Measurements from ENCODE around the gene UBA7. TPM values are rescaled to one million over a fixed set of nuclear protein-coding genes. Genes with fewer than 3 reads are reported as not detected.
"Not testable (repeated sequence)": the region's sequence is repeated elsewhere in the genome, so short reads cannot be mapped to it uniquely, and the experiment has no call there.

The UBA7 gene
- total and polyA plus RNA-seq, 2 of the 13 experiments (the other 11 are each of a cell fraction or from before 2014, with no cell fraction given): 9.5 to 16.5 TPM

GRCh38 chr3:49785565-49786356 is 28.0 kb downstream of the UBA7 start (continued):
- TF ChIP-seq ATM (IDR thresholded peaks at IDR 0.05; ENCODE audit: borderline replicate concordance): no peak
- no peak for TF ChIP-seq ZNF576 (CRISPR knock-in tag; IDR thresholded peaks at IDR 0.05)
- TF ChIP-seq ZNF816 (CRISPR knock-in tag; IDR thresholded peaks at IDR 0.05; ENCODE audit: borderline replicate concordance): 0 out of 2 replicates have a peak, but pooled peaks have one; percentile 20
- TF ChIP-seq GATAD1 (CRISPR knock-in tag; IDR thresholded peaks at IDR 0.05): no peak
- no peak for TF ChIP-seq KLF9 (CRISPR knock-in tag; IDR thresholded peaks at IDR 0.05; ENCODE audit: low read depth)
- TF ChIP-seq ZNF263 (CRISPR knock-in tag; IDR thresholded peaks at IDR 0.05): peak; percentile 89
- TF ChIP-seq FOXO1 (CRISPR knock-in tag; IDR thresholded peaks at IDR 0.05): no peak
- TF ChIP-seq POLR2A (IDR thresholded peaks at IDR 0.05; ENCODE audit: insufficient read depth in 1 of 2, low read depth in 2 of 2, low read length in 2 of 2): peak in 1 of 2 experiments; percentile 7; a peak in 1 of 4 replicates
- no peak for TF ChIP-seq MAFG (CRISPR knock-in tag; IDR thresholded peaks at IDR 0.05)
- no peak for TF ChIP-seq MYNN (CRISPR knock-in tag; IDR thresholded peaks at IDR 0.05; ENCODE audit: low read depth)

GRCh38 chr3:49782277-49782676 is 31.5 kb downstream of the UBA7 start:
- H3K36me3 ChIP-seq (replicated peaks in 1 of 2; ENCODE audit: control insufficient read depth in 1 of 2, insufficient read depth in 2 of 2, low read length in 2 of 2); H3K4me2 ChIP-seq (ENCODE audit: low read depth, low read length); H4K20me1 ChIP-seq (ENCODE audit: insufficient read depth, low read length); ATAC-seq; H3K4me3 ChIP-seq (replicated peaks in 1 of 3; ENCODE audit: insufficient read depth in 1 of 3, low read depth in 2 of 3, low read length in 3 of 3); H3K27me3 ChIP-seq (ENCODE audit: control insufficient read depth in 1 of 2, insufficient read depth in 2 of 2, low read length in 2 of 2); H3K9ac ChIP-seq (ENCODE audit: insufficient read depth, low read depth, low read length); CTCF ChIA-PET (ENCODE audit: low intra/inter-chr PET ratio, low total read pairs); in situ Hi-C loops (cut with HindIII; ENCODE audit: extremely low pct_ligation_motif_present, low pct_unique_long_range_greater_than_20kb); FAIRE-seq; intact Hi-C loops (cut with micrococcal nuclease; ENCODE audit: unreplicated experiment); BruUV-seq (replicated peaks); H2AFZ ChIP-seq (ENCODE audit: low read length); POLR2A ChIA-PET; DNase-seq (ENCODE audit: low spot score); H3K9me3 ChIP-seq (ENCODE audit: low read length): not testable (repeated sequence)
- Histone ChIP-seq H3K27ac (ENCODE audit: extremely low read length, insufficient read depth, low read length) (peak overlapping the region; percentile 60), H3K79me2 (ENCODE audit: insufficient read depth, low read length) (peaks cover 67% of the 10 kb centered on the region), H3K4me1 (ENCODE audit: insufficient read depth, low read length) (peaks cover 58% of the 10 kb centered on the region)
- 96% methylated on average over 9 of the region's 9 CpGs for WGBS (ENCODE audit: low lambda C conversion rate)

Measured in HepG2 (cell line).